A673 (cell line): ENCODE results near the gene ARL3. TPM values are rescaled to one million over a fixed set of nuclear protein-coding genes. Genes with fewer than 3 reads are reported as not detected.

ENCODE experiments used
- Bru-seq: library from RNA; stranded (reverse); fragments of 400-500 nt; gene quantifications from one replicate; lab custom pipeline; 2021; lab: Mats Ljungman, UMichigan
- BruChase-seq, 2 experiments: library from RNA; stranded (reverse); fragments of 400-500 nt; gene quantifications; one replicate each; lab custom pipeline; 2021; lab: Mats Ljungman, UMichigan
- BruUV-seq: library from RNA; stranded (reverse); fragments of 400-500 nt; replicated peaks from 2 replicates; lab custom pipeline; 2021; lab: Mats Ljungman, UMichigan
- CTCF ChIA-PET: fragments of 300-600 bp; sonication (Branson Sonifier 250); formaldehyde crosslinking; loops from one replicate; lab custom pipeline; 2022; ENCODE audit warnings: antibody characterized with exemption; lab: Charles Lee
- POLR2A ChIA-PET: fragments of 300-600 bp; sonication (Branson Sonifier 250); formaldehyde crosslinking; loops from one replicate; lab custom pipeline; 2022; ENCODE audit warnings: antibody characterized with exemption; ENCODE audit not compliant: low non-redundant PET; lab: Charles Lee
- DNase-seq: peaks from one replicate; pipeline ENCODE4 v3.0.0-alpha.2; 2015; ENCODE audit warnings: low spot score
- H3K27ac ChIP-seq: fragments of 200-600 bp; sonication (generic); 2 replicates; pipeline ENCODE4 v1.5.1; 2016; ENCODE audit warnings: mixed run types, low read depth, mild to moderate bottlenecking, mixed read lengths, antibody characterized with exemption, low read length; ENCODE audit not compliant: poor library complexity, severe bottlenecking
- H3K27me3 ChIP-seq: fragments of 200-600 bp; sonication (generic); replicated peaks from 2 replicates; pipeline ENCODE4 v1.6.1; 2017; ENCODE audit warnings: mixed run types, low read depth, mild to moderate bottlenecking, mixed read lengths, antibody characterized with exemption, low read length; ENCODE audit not compliant: insufficient read depth, poor library complexity
- H3K36me3 ChIP-seq: fragments of 200-600 bp; sonication (generic); 2 replicates; pipeline ENCODE4 v1.6.1; 2016; ENCODE audit warnings: mixed run types, mild to moderate bottlenecking, mixed read lengths, antibody characterized with exemption, low read length; ENCODE audit not compliant: insufficient read depth, poor library complexity, severe bottlenecking
- H3K4me1 ChIP-seq: fragments of 200-600 bp; sonication (generic); 2 replicates; pipeline ENCODE4 v1.6.1; 2017; ENCODE audit warnings: mixed run types, mild to moderate bottlenecking, mixed read lengths, antibody characterized with exemption, low read length; ENCODE audit not compliant: insufficient read depth, poor library complexity, severe bottlenecking
- H3K4me3 ChIP-seq: fragments of 200-600 bp; sonication (generic); 2 replicates; pipeline ENCODE4 v1.5.1; 2016; ENCODE audit warnings: low read depth, mixed run types, mild to moderate bottlenecking, mixed read lengths, low read length; ENCODE audit not compliant: poor library complexity, severe bottlenecking
- H3K9me3 ChIP-seq: fragments of 200-600 bp; sonication (generic); 2 replicates; pipeline ENCODE4 v1.6.1; 2016; ENCODE audit warnings: mixed run types, low read depth, mild to moderate bottlenecking, mixed read lengths, antibody characterized with exemption, low read length; ENCODE audit not compliant: poor library complexity, severe bottlenecking
- CTCF ChIP-seq: fragments of 300-800, 200-600 bp; sonication (generic); conservative IDR thresholded peaks from 2 replicates; pipeline ENCODE4 v1.5.1; 2017; ENCODE audit warnings: low read depth, mild to moderate bottlenecking, antibody characterized with exemption, low read length, moderate library complexity, mixed read lengths
- EZH2 ChIP-seq: fragments of 200-600 bp; sonication (generic); IDR thresholded peaks from 2 replicates; pipeline ENCODE4 v1.6.1; 2017; ENCODE audit warnings: borderline replicate concordance, low read depth, mild to moderate bottlenecking, mixed read lengths, antibody characterized with exemption, low read length; ENCODE audit not compliant: poor library complexity, severe bottlenecking
- intact Hi-C: fragments of 100-400 bp; cut with micrococcal nuclease; formaldehyde crosslinking; loops from one replicate; pipeline ENCODE4 v1.10.0; 2022; ENCODE audit not compliant: unreplicated experiment
- long read RNA-seq: library from polyadenylated mRNA; stranded (forward); transcript quantifications from one replicate; pipeline ENCODE4 v2.0.0, GENCODE V29; 2022
- total RNA-seq: library from RNA; stranded (reverse); gene quantifications from 2 replicates; pipeline ENCODE4 v1.2.3, GENCODE V29; 2021

ARL3 gene
- total RNA-seq, result 14.9 and 17.2 TPM in 2 replicates
- Bru-seq, nascent RNA, result percentile 66 among the genes with signal in this experiment
- BruChase-seq, experiment 1, labeled RNA remaining after a 2-hour chase, result percentile 64 among the genes with signal in this experiment
- percentile 67 among the genes with signal in this experiment for BruChase-seq, experiment 2, labeled RNA remaining after a 6-hour chase
- long read RNA-seq, transcript ARL3-201 (6 exons, 3,844 nt), result major isoform, 91 of 113 reads
- long read RNA-seq, partial matches to known transcripts, result 14 of 113 reads
- long read RNA-seq, other reads (novel, unspliced or antisense), result 8 of 113 reads

GRCh38 chr10:102713814-102714620 is at the start of gene ARL3:
Gene ARL3 (minus strand): TSS chr10:102714397. CDS start chr10:102714275, 122 bp downstream.
- POLR2A ChIA-PET, result interaction anchor here (0.5 to 0.6 kb wide), 2 partner anchors 210 to 247 kb away, joined by 4 to 5 read pairs; no protein-coding TSS in a partner anchor

GRCh38 chr10:102763037-102763607 is 48.9 kb upstream of the ARL3 start:
- Histone ChIP-seq H3K4me3 (no peak overlapping the region), H3K27me3 (no peaks in the 10 kb centered on the region), H3K36me3 (no peaks in the 10 kb centered on the region), H3K4me1 (peaks cover 29% of the 10 kb centered on the region), H3K27ac (no peak overlapping the region), H3K9me3 (peaks cover 5% of the 10 kb centered on the region)
- CTCF ChIA-PET, result interaction anchor here (0.5 kb wide), 1 partner anchor 13 kb away, joined by 3 read pairs; no protein-coding TSS in a partner anchor
- intact Hi-C loops, result no loop called here
- POLR2A ChIA-PET, result no interaction called here
- no peak for DNase-seq
- no peak for TF ChIP-seq EZH2
- TF ChIP-seq CTCF, result no peak
- BruUV-seq, result no TSS peak

More at GRCh38 chr10:102713814-102714620, at the start of gene ARL3:
- CTCF ChIA-PET, result interaction anchor here (0.8 to 1.4 kb wide), 2 partner anchors 14 to 69 kb away, joined by 3 read pairs; no protein-coding TSS in a partner anchor
- Histone ChIP-seq H3K36me3 (peaks cover 3% of the 10 kb centered on the region), H3K27ac (peak within 1 kb of the TSS; percentile 85), H3K4me1 (peaks cover 34% of the 10 kb centered on the region), H3K4me3 (peak within 1 kb of the TSS; percentile 74), H3K27me3 (no peaks in the 10 kb centered on the region), H3K9me3 (no peaks in the 10 kb centered on the region)
- peak; percentile 100 for DNase-seq
- no TSS peak for BruUV-seq
- TF ChIP-seq CTCF (peak; percentile 35), EZH2 (no peak)
- intact Hi-C loops, result loop anchor here (2.0 kb wide), 2 partner anchors 67 to 211 kb away; partner anchors contain the start of genes ACTR1A and SUFU

GRCh38 chr10:102762401-102763015 is 48.3 kb upstream of the ARL3 start:
- CTCF ChIA-PET, result no interaction called here
- POLR2A ChIA-PET, result no interaction called here
- TF ChIP-seq CTCF (no peak), EZH2 (no peak)
- H3K4me1 ChIP-seq, result peaks cover 29% of the 10 kb centered on the region
- intact Hi-C loops, result no loop called here
- BruUV-seq, result no TSS peak
- H3K9me3 ChIP-seq, result peaks cover 5% of the 10 kb centered on the region
- no peak overlapping the region for H3K4me3 ChIP-seq
- H3K27me3 ChIP-seq, result no peaks in the 10 kb centered on the region
- H3K36me3 ChIP-seq, result no peaks in the 10 kb centered on the region
- no peak overlapping the region for H3K27ac ChIP-seq
- DNase-seq, result no peak
